RWPE1 (cell line): ENCODE data around the gene HDC.

Experiments
- CTCF ChIA-PET: fragments of 350-600 bp; sonication (Branson Sonifier 250); formaldehyde crosslinking; extraction: SDS; loops from one replicate; lab custom pipeline; 2021; lab: Yijun Ruan, JAX
- POLR2A ChIA-PET: fragments of 400-600 bp; formaldehyde crosslinking; extraction: SDS; loops from one replicate; lab custom pipeline; 2020; ENCODE audit warnings: antibody characterized with exemption; ENCODE audit not compliant: low non-redundant PET; lab: Yijun Ruan, JAX
- DNase-seq: peaks from one replicate; pipeline ENCODE4 v3.0.0; 2012; ENCODE audit warnings: low spot score
- H3K27ac ChIP-seq: fragments of 450-650 bp; 2 replicates; pipeline ENCODE4 v1.5.1; 2017
- CTCF ChIP-seq: fragments of 450-650 bp; conservative IDR thresholded peaks from 2 replicates; pipeline ENCODE4 v1.5.1; 2017; ENCODE audit warnings: low read depth, mild to moderate bottlenecking

Gene HDC

DNA sequence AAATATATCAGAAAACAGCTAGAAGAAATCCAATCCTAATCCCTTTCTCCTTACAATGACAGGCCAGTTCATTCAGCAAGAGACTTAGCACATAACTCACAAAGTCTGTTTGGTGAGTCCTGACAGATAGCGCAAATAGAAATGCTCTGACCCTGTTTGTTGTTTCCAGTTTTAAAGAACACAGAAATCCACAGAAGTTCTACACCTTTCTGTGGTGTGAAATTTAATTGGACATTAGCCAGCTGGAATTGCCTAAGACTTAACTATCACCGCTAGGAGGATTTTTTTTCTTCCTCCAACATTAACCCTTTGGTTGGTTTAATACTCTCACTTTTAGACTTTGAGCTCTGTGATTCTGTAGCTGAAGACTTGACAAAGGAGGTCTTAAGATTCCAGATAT is 30.8 kb downstream of the HDC start:
- POLR2A ChIA-PET, result no interaction called here
- CTCF ChIA-PET, result interaction anchor here (0.6 to 0.7 kb wide), 4 partner anchors 153 to 1479 kb away, joined by 3 to 5 read pairs (median 4); no protein-coding TSS in a partner anchor
- no peak for TF ChIP-seq CTCF
- no peak for DNase-seq
- no peak overlapping the region for H3K27ac ChIP-seq

DNA sequence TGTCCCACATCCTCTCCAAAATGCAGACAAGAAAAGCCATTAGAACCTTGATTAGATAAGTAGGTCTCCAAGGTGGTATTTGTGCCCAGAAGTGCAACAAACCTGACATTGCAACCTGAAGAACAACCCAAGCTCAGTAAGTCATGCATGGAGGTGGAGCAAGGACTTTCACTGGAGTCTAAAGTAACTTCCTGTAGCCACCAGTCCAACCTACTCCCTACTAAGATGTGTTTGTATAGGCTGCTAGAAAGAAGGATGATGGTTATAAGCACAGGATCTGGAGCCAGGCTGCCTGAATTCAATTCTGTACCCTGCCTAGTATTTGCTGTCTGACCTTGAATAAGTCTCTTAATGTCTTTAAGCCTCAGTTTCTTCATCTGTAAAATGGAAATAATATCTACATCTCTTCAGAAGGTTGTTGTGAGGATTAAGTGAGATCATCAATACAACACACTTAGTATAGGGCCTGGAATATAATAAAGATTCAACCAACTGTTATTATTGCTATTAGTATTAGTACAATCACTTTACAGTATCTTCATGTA is 32.3 kb downstream of the HDC start:
- TF ChIP-seq CTCF, result no peak
- POLR2A ChIA-PET, result no interaction called here
- no peak for DNase-seq
- CTCF ChIA-PET, result interaction anchor here (0.6 to 0.7 kb wide), 2 partner anchors 321 to 1885 kb away, joined by 4 to 8 read pairs; no protein-coding TSS in a partner anchor
- no peak overlapping the region for H3K27ac ChIP-seq

- no peak for TF ChIP-seq CTCF
- ChIA-PET CTCF (no interaction called here), POLR2A (no interaction called here)
- DNase-seq, result no peak
- H3K27ac ChIP-seq, result no peak overlapping the region
These were observed 32.7 kb downstream of the HDC start for GRCh38 chr15:50232791-50233190.

GRCh38 chr15:50231761-50232160 is 33.8 kb downstream of the HDC start:
- no peak for DNase-seq
- CTCF ChIA-PET, result no interaction called here
- POLR2A ChIA-PET, result no interaction called here

GRCh38 chr15:50229336-50229735 is 36.2 kb downstream of the HDC start:
- H3K27ac ChIP-seq, result no peak overlapping the region
- ChIA-PET CTCF (interaction anchor here (0.6 to 0.9 kb wide), 2 partner anchors 9 to 78 kb away, joined by 4 read pairs; no protein-coding TSS in a partner anchor), POLR2A (no interaction called here)
- no peak for DNase-seq
- TF ChIP-seq CTCF, result no peak

More at GRCh38 chr15:50231761-50232160, 33.8 kb downstream of the HDC start:
- no peak for TF ChIP-seq CTCF
- H3K27ac ChIP-seq, result no peak overlapping the region

DNA sequence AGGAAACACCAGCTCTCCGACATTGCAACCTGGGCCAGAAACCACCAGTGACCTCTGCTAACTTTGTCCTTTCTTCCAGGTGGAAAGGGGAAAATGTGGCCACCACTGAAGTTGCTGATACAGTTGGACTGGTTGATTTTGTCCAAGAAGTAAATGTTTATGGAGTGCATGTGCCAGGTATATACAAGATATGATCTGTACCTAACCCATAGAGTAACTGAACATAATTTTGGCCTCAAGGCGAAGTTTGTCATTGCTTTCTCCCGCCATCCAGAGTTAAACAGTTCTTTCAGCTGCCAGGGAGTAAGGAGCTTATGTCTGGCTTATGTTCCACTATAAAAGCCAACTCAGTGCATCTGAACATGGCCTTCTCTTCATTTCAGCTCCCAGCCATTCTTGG is 36.7 kb downstream of the HDC start:
- no peak for TF ChIP-seq CTCF
- POLR2A ChIA-PET, result no interaction called here
- DNase-seq, result no peak
- CTCF ChIA-PET, result interaction anchor here (0.6 to 0.9 kb wide), 3 partner anchors 8 to 77 kb away, joined by 3 to 4 read pairs (median 4); no protein-coding TSS in a partner anchor
- no peak overlapping the region for H3K27ac ChIP-seq
